ENCODE results near the gene CENPV.

GRCh38 chr17:16301963-16302855 lies 51.1 kb downstream of the CENPV start:
- no peak for TF ChIP-seq CTCF (IDR thresholded peaks at IDR 0.05; ENCODE audit: low read length)
- no peak for TF ChIP-seq EZH2 (optimal IDR thresholded peaks at IDR 0.05; ENCODE audit: low read depth, low read length)
